Stromal cell of bone marrow (primary cell): ENCODE data around the gene CTRB2.

Experiments
- DNase-seq: peaks from one replicate; pipeline ENCODE4 v3.0.0-alpha.2; 2012; ENCODE audit warnings: low read depth

The CTRB2 gene

GRCh38 chr16:75172578-75172977, 34.4 kb downstream of the CTRB2 start:
- no peak for DNase-seq

GRCh38 chr16:75169899-75170405, 37.0 kb downstream of the CTRB2 start:
- DNase-seq, result no peak

- DNase-seq, result no peak
These were observed 46.6 kb downstream of the CTRB2 start for GRCh38 chr16:75160386-75160785.
